Fibroblast of the conjunctiva (primary cell): ENCODE data around the gene OTOG.

ENCODE experiments used
- DNase-seq: peaks from one replicate; pipeline ENCODE4 v3.0.0-alpha.2; 2010; ENCODE audit warnings: low read depth

The OTOG gene

DNA sequence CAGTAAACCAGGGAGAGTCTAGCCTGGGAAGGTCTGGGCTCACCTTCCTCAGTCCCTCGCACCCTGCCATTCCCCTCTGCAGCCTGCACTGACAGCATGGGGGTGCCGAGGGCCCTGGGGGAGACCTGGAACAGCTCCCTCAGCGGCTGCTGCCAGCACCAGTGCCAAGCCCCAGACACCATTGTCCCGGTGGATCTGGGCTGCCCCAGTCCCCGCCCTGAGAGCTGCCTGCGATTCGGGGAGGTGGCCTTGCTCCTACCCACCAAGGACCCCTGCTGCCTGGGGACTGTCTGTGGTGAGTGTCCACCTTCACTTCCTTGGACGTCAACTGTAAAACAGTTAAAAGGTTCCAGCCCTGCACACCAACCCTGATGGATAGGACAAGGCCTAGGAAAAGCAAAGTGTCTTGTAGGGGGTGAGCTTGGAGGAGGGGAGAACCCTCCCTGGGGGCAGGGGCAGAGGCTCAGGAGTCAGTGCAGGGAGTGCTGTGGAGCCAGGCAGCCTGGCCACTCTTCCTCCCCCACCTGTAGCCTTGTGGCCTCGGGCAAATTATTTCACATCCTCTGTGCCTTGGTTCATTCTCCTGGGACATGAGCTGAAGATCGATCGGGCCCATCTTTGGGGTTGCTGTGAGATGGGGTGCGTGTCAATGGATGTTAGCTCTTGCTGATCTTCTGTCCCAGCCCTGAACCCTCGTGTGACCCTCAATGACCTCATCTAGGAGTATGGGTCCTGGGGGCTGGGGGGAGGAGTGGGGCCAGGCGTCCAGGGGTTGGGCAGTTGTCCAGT is 87.1 kb downstream of the OTOG start:
- DNase-seq: no peak

DNA sequence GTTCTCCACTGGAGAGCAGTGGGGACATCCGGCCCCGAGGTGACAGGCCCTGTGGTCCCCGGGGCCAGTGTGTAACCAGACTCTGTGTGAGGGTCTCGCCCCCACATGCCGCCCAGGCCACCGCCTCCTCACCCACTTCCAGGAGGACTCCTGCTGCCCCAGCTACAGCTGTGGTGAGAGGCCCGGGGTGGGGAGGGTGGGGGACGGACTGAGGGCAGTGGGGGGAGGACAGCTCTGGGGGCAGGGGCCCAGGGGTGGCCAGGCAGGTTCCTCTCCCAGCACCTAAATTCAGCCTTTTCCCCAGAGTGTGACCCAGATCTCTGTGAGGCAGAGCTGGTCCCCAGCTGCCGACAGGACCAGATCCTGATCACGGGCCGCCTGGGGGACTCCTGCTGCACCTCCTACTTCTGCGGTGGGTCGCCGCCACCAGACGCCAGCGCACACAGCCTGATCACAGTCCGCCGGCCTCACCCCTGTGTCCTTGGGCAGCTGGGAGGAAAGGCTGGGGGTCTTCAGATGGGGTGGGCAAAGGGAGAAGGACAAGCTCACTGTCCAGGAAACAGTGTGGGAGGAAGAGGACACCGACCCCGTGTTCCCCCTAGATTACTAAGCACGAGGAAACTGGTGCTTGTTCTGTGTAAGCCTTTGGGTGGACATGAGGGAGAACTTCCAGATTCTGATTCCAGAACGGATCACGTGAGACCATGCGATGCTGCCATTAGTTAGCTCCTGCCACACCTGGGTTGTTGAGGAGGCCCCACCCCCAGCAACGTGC is 87.9 kb downstream of the OTOG start:
- no peak for DNase-seq

GRCh38 chr11:17635551-17635938 is 88.5 kb downstream of the OTOG start:
- no peak for DNase-seq

DNA sequence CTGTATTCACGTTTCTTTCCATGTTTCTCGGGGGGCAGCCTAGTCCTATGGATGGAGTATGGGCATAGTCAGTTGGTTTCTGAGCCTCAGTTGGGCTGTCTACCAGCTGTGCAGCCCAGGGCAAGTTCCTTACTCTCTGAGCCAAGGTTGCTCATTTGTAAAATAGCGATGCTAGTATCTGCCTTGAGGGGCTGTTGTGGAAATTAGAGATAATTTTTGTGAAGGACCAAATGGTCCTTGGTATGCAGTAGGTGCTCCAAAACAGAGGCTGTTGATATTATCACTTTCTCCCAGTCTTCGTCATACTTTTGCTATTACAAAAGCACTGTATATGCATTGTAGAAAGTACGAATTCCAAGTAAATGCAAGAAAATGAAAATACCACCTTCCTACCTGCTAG is 89.7 kb downstream of the OTOG start:
- DNase-seq: no peak

- DNase-seq: no peak
Observed at GRCh38 chr11:17637901-17638300, 90.8 kb downstream of the OTOG start.

DNA sequence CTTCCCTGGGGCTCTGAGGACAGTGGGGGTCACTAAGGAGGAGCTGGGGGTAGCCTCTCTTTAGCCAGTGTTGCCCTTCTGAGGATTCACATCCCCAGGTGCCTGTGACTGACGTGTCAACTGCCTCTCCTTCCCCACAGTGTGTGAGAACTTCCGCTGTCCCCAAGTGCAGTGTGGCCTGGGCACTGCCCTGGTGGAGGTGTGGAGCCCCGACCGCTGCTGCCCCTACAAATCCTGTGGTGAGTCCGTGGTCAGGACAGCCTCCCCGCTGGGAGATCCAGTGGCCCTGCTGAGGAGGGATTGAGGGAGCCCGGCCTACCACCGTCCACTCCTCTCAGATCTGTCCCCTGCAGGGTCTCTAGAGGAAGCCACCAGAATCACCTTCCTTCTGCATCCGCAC is 91.3 kb downstream of the OTOG start:
- DNase-seq: no peak

GRCh38 chr11:17639091-17639490 is 92.0 kb downstream of the OTOG start:
- DNase-seq: no peak

DNA sequence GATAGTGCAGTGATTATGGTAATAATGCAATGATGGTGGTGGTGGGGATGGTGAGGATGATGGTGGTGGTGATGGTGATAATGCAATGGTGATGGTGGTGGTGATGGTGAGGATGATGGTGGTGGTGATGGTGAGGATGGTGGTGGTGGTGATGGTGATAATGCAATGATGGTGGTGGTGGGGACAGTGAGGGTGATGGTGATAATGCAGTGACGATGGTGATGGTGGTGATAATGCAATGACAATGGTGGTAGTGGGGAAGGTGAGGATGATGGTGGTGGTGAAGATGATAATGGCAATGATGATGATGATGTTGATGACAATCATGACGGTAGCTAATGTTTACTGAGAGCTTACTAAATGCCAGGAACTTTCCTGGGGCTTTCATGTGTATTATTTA is 92.7 kb downstream of the OTOG start:
- no peak for DNase-seq

- DNase-seq: no peak
Observed at GRCh38 chr11:17640493-17641164, 93.6 kb downstream of the OTOG start.

DNA sequence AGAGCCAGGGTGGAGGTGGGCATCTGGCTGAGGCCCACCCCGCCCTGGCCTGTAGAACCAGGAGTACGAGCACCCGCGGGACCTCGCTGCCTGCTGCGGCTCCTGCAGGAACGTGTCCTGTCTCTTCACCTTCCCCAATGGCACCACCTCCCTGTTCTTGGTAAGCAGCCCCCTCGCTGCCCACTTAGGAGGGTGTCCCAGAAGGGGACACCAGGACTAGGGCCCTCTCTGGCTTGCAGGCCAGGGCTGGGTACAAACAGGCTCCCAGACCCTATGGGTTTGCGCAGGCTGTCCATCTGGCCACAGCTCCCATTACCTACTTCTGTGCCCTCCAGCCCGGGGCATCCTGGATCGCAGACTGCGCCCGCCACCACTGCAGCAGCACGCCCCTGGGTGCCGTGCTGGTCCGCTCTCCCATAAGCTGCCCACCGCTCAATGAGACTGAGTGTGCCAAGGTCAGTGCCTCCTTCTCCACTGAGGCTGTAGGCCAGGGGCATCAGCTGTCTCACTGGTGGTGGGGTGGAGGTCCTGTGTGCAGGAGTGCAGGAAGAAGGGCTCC is 94.8 kb downstream of the OTOG start:
- DNase-seq: no peak

GRCh38 chr11:17642370-17642769 is 95.3 kb downstream of the OTOG start:
- no peak for DNase-seq

DNA sequence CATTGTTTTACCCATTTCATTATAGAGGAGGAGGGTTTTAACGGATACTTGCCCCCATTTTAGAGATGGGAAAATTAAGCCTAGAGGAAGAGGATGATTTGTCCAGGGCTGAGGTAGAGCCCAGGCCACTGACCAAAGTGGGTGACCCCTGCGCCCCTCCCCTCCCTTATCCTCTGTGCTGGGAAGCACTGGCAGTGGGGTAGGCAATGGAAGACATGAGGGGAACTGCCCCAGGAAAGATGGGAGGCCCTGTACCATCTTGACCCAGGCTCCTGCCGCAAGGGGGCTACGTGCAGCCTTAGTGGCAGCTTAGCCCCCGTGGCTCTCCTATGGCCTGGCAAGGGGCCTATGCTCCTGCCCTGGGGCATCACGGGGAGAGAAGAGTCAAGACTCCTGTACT is 95.9 kb downstream of the OTOG start:
- no peak for DNase-seq

- DNase-seq: no peak
Observed at GRCh38 chr11:17643506-17644405, 96.7 kb downstream of the OTOG start.

DNA sequence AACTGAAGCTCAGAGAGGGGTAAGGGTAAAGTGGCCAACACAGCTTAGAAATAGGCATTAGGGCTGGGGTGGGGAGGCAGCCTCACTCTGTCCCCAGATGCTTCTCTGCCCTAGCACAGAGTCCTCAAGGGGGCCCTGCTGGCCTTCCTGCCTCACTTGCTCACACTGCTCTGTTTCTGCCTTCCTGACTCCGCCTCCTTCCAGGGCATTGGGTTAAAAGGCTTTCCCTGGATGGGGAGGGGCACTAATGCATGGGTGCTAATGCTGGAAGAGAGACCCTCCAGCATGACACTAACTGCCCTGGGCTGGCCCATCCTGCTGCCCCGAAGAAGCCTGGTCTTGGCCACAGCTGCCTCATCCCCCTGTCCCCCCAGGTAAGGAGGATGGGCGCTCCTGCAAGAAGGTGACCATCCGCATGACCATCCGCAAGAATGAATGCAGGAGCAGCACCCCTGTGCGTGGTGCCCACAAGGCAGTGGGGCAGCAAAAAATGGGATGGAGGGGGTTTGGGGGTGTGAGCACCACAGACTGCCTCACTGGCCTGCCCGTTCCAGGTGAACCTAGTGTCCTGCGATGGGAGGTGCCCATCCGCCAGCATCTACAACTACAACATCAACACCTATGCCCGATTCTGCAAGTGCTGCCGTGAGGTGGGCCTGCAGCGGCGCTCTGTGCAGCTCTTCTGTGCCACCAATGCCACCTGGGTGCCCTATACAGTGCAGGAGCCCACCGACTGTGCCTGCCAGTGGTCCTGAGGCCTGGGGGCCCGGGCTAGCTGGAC is 98.3 kb downstream of the OTOG start:
- DNase-seq: no peak

DNA sequence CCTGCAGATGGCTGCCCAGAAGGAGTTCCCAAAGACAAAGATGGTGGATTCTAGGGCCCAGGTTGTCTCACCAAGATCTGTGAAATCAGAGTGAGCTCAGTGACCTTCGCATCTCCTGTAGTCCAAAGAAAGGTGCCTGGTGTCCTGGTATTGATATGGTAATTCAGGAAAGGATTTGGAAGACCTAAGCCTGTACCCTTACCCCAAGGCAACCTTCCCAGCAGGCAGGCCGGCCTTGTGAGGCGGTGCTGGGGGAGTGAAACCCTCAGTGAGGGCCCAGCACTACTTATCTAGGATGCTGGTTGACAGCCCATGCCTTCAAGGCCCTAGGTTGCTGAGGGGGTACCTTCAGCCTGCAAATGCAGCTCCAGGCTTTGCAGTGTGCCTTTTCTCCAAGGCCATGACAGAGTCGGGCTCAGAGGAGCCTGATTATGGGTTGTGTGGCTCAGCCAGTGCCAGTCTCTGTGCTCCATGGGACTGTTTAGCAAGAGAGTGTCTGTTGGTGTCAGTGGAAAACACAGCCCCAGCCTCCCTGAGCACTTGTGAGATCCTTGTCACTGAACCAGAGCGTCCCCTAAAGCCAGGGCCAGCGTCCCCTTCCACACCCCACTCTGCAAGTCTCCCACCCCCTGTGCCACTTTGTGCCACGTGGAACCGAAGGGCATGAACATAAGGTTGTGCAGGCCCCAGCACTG is 99.5 kb downstream of the OTOG start:
- no peak for DNase-seq

DNA sequence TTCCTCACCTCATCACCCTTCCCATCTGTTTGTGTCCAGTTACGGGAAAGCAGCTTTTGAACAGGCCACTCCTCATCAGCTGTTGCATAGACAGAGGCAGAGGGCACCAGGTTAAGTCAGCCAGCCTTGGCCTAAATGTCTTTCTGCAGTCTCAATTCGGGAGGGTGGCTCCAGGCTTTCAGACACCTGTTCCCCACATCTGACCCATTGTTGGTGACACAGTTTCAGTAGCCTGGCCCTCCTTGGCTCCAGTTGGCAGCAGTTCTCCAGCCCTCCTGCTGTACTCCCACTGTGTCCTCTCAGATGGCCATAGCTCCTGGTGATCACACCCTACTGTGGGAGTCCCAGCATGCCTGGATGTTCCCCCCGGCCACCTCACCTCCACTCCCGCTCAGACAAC is 101.5 kb downstream of the OTOG start:
- no peak for DNase-seq

DNA sequence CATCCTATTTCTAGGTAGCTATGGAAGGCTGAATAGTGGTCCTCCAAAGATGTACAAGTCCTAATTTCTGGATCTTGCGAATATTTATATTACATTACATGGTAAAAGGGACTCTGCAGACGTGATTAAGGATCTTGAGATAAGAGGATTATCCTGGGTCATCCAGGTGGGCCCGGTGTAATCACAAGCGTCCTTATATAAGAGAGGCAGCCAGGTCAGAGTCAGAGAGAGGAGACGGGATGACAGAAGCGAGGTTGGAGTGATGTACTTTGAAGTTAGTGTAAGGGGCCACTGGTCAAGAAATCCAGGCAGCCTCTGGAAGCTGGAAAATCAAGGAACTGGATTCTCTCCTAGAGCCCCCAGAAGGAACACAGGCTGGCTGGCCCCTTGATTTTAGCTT is 102.2 kb downstream of the OTOG start:
- no peak for DNase-seq

DNA sequence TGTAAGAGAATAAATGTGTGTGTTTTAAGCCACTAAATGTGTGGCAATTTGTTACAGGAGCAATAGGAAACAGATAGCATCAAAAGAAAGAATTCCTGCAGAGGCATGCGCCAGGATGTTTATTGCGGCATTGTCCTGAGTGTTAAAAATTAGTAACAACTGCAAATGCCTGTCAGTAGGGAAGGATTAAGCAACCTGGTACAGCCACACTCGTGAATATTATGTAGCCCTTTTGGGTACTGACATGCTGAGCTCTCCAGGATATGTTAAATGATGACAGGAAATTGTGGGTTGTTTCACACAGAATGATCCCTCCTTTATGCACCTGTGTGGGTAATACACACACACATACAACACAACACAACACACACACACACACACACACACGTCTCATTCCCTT is 102.6 kb downstream of the OTOG start:
- DNase-seq: no peak

DNA sequence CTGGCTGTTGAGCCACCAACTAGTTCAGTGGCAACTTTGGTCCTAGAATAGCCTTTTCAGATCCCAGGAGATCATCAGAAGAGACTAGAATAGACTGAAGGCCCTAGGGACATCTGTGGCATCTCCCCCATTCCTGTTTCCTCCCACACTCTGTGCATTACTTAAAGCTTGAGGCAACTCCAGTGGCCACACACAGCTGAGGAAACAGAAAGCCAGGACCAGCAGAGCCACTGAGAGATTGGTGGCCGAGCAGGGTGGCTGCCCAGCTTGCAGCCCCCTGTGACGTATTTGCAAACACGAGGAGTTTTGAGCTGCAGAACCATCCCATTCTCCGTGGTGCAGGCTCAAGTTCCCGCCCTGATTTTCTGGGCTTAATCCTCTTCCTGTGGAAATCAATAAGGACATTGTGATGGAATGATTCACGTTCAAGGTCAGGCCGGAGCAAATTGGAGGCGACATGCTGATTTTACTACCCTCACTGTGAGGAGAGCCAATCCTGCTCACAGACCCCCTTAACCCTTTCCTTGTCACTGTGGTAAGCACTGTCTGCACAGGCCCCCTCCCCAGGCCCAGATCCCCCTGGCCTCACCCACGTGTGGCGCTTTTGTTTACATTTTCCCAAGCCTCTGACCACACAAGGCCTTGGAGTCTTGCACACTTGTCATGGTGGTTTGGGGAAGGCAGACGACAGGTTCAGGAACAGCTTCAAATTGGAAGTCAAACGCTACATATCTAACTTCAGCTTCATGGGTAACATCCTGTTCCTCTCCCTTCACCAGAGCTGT is 103.3 kb downstream of the OTOG start:
- DNase-seq: no peak

DNA sequence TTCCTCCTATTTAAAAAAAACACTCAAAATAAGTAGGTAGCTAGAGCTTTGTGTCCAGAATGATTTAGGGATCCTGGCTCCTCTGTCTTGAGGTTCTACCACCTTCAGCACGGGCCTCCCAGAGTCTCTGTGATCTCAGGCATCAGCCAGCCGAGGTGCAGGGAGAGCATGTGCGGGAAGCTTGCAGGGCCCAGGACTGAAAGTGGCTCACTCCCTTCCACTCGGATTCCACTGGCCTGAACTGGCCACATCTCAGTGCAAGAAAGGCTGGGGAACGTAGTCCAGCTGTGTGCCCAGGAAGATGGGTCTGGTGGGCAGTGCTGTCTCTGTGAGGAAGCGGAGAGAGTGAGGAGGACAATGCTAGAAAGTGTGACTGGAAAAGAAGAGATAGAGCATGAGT is 104.0 kb downstream of the OTOG start:
- DNase-seq: no peak
